GM06990 (cell line): Measurements from ENCODE around the gene CLPTM1L.

Experiments used
- DNase-seq: peaks from one replicate; pipeline ENCODE4 v3.0.0-alpha.2; 2011; ENCODE audit not compliant: insufficient read length; ENCODE audit errors: extremely low read depth
- H3K27me3 ChIP-seq: replicated peaks from 2 replicates; pipeline ENCODE4 v1.6.0; 2011; ENCODE audit warnings: low read length; ENCODE audit not compliant: control insufficient read depth, insufficient read depth
- H3K36me3 ChIP-seq: 2 replicates; pipeline ENCODE4 v1.5.1; 2011; ENCODE audit warnings: low read length; ENCODE audit not compliant: control insufficient read depth, insufficient read depth
- H3K4me3 ChIP-seq: replicated peaks from 2 replicates; pipeline ENCODE4 v1.5.1; 2011; ENCODE audit warnings: low read depth, mild to moderate bottlenecking, control low read depth, low read length
- TF ChIP-seq, protein P1 (sequence below): IDR thresholded peaks from 2 replicates; pipeline ENCODE4 v1.5.1; 2011; ENCODE audit warnings: low read length, control low read depth, mild to moderate bottlenecking, inconsistent platforms; ENCODE audit not compliant: insufficient read depth, poor library complexity, severe bottlenecking

CLPTM1L gene

DNA sequence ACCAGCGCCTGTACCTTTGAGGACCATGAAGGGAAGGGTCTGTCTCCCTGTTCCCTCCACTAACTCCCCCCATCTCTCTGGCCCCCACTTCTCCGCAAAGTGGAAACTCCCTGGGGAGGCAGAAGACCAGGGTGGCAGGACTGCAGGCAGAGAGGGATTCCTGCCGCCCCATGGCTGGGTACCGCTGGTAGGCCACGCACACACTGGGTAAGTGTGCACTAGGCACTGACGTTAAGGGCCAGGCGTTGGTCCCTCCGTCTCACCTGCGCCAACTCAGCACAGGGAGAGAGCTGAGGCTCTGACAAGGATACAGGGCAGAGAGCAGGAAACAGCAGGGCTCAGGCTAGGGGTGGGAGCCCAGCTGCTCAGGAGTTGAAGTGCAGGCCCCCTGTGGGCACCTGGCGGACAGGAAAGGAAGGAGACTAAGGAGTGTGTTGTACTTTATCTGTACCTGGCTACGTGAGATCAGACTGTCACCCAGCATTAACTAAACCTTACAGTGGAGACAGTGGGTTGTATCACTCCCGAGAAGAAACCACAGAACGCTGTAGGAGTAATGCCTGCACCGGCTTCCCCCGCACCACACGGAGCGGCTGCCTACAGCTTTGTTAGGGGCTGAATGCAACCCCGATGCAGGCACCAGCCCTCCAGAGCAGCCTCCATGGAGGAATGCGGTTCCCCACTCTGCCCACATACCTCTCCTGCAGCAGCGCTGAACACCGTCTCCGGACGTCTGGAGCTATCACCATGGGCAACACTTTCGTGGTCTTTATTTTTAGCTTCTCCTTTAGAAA lies 34.2 kb upstream of the CLPTM1L start:
- Histone ChIP-seq H3K27me3 (no peaks in the 10 kb centered on the region; the same call in none of the 2 replicates), H3K4me3 (no peak overlapping the region), H3K36me3 (no peaks in the 10 kb centered on the region)
- TF ChIP-seq, protein P1, sequence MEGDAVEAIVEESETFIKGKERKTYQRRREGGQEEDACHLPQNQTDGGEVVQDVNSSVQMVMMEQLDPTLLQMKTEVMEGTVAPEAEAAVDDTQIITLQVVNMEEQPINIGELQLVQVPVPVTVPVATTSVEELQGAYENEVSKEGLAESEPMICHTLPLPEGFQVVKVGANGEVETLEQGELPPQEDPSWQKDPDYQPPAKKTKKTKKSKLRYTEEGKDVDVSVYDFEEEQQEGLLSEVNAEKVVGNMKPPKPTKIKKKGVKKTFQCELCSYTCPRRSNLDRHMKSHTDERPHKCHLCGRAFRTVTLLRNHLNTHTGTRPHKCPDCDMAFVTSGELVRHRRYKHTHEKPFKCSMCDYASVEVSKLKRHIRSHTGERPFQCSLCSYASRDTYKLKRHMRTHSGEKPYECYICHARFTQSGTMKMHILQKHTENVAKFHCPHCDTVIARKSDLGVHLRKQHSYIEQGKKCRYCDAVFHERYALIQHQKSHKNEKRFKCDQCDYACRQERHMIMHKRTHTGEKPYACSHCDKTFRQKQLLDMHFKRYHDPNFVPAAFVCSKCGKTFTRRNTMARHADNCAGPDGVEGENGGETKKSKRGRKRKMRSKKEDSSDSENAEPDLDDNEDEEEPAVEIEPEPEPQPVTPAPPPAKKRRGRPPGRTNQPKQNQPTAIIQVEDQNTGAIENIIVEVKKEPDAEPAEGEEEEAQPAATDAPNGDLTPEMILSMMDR: no peak
- DNase-seq: no peak

DNA sequence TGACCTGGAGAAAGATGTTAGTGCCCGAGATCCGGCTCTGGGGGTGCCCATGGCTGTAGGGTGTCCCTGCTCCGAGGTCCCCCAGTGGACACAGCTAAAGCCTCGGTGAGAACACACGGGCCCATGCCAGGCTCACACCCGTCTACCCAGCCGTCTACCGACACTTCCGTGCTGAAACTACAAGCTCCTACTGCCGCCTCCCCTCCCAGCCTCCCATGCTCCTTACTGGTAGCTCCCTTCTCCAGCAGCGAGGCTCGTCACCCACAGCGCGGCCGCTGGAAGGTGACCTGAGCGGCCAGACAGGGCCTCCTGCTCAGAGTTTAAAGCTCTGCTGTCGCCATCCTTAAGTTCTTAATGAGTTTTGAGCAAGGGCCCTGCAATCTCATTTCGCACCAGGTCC lies 33.2 kb upstream of the CLPTM1L start:
- H3K27me3 ChIP-seq: peaks cover 1% of the 10 kb centered on the region

DNA sequence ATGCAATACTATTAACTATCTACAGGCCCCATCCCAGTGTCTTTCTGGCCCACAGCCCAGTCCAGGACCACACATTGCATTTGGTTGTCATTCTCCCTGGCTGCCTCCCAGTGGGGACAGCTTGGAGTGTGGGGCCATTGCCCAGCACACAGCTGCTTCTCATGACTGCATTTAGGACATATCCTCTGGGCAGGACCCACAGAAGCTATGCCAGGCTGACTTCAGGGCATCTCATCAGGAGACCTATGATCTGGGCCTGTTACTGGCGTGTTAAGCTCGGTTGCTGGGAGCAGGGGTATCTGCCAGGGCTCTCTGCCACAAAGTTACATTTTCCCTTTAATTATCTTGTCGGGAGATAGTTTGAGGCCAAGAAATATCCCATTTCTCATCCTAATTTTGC lies 32.1 kb upstream of the CLPTM1L start:
- TF ChIP-seq, protein P1: no peak
- no peak for DNase-seq
- Histone ChIP-seq H3K4me3 (no peak overlapping the region), H3K27me3 (peaks cover 1% of the 10 kb centered on the region), H3K36me3 (no peaks in the 10 kb centered on the region)

More for the DNA sequence above, 33.2 kb upstream of the CLPTM1L start:
- TF ChIP-seq, protein P1: no peak
- Histone ChIP-seq H3K4me3 (no peak overlapping the region), H3K36me3 (no peaks in the 10 kb centered on the region)
- no peak for DNase-seq

DNA sequence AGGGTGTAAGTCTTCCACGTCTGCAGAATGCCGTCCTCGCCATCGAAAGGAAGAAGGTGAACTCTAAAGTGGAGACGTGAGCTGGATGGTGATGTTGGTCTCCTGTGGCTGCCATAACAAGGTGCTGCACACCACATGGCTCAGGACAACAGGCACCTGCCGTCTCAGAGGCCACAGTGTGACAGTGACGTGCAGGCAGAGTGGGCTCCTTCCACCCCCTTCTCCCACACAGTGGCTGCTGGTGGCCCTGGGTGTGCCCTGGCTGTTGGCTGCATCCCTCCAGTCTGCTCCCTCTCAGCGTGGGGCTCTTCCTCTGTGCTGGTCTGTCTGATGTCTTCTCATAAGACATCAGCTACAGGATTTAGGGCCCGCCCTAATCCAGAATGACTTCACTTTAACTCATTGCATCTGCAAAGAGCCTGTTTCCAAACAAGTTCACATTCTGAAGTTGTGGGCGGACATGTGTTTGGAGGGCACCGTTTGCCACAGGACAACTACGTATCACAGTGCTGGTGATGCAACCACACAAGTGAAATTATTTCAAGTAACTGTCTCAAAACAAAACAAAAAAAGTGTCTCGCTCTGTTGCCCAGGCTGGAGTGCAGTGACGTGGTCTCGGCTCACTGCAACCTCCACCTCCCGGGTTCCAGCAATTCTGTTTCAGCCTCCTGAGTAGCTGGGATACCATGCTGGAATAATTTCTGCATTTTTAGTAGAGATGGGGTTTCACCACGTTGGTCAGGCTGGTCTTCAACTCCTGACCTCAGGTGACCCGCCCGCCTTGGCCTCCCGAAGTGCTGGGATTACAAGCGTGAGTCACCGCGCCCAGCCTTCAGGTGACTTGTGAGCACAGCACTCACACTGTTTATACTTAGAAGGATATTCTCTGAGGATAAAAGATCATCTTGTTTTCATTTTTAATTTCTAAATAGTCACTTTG lies 31.2 kb upstream of the CLPTM1L start:
- Histone ChIP-seq H3K27me3 (peaks cover 1% of the 10 kb centered on the region), H3K36me3 (no peaks in the 10 kb centered on the region), H3K4me3 (no peak overlapping the region)
- TF ChIP-seq, protein P1: no peak
- no peak for DNase-seq

DNA sequence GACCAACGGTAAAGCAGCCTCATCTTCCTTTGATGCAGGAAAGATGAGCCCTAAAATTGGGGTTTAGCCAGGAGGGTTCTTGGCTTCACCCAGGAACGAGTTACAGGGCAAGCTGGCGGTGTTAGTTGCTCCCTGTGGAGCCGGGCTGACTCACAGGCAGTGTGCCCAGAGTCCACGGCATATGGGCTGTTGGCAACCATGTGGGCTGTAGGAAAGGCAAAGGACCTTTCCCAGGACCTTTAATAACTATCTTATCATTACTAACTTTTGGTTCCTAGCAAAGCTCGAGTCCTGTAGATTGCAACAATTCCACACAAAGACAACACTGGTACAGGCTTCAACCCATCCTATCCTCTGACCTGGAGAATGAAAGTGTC lies 29.8 kb upstream of the CLPTM1L start:
- Histone ChIP-seq H3K27me3 (peaks cover 1% of the 10 kb centered on the region), H3K36me3 (no peaks in the 10 kb centered on the region), H3K4me3 (no peak overlapping the region)
- no peak for DNase-seq
- TF ChIP-seq, protein P1: no peak
